HG03135 (cell line): ENCODE measurements around the gene MUC2.
A peak's percentile ranks its signal among the peaks of the same experiment; 100 is the strongest.

ENCODE experiments used
- ATAC-seq: cut with Tn5 transposase; IDR thresholded peaks from one replicate; pipeline ENCODE4 v1.9.1; 2021; ENCODE audit warnings: mild to moderate bottlenecking, moderate library complexity; ENCODE audit not compliant: unreplicated experiment

MUC2 gene

DNA sequence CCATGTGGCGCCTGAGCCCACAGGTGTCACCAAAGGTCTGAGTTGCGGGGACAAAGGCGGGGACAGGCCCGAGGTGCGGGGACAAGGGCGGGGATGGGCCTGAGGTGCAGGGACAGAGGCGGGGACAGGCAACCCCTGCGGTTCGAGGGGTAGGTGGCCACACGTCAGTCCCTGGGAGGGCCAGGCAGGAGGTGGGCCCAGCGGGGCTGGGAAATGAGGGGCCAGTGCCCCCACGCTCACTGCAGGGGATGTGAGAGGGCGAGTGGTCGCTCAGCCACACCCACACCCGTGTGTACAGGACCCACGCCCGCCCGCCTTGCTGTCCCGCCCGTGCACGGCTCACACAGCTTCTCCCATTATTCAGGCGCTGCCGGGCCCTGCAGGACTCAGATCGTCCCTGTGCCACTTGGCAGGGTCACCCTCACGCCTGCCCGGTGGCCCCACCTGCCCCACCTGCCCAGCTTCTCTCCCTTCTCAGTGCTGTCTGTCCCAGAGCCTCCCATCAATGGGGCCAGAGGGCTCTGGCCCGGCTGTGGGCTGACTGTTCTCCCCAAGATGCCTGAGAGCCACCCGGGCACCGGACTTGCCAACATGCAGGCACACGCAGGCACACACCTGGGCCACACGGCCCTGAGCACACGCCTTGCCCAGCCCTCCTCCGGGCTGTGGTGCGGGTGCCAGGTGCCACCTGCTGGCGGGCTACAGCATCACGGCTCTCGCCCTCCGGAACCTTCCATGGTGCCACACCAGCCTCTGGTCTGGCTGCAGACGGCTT, 23.9 kb upstream of the MUC2 start:
- peak; percentile 54 for ATAC-seq

DNA sequence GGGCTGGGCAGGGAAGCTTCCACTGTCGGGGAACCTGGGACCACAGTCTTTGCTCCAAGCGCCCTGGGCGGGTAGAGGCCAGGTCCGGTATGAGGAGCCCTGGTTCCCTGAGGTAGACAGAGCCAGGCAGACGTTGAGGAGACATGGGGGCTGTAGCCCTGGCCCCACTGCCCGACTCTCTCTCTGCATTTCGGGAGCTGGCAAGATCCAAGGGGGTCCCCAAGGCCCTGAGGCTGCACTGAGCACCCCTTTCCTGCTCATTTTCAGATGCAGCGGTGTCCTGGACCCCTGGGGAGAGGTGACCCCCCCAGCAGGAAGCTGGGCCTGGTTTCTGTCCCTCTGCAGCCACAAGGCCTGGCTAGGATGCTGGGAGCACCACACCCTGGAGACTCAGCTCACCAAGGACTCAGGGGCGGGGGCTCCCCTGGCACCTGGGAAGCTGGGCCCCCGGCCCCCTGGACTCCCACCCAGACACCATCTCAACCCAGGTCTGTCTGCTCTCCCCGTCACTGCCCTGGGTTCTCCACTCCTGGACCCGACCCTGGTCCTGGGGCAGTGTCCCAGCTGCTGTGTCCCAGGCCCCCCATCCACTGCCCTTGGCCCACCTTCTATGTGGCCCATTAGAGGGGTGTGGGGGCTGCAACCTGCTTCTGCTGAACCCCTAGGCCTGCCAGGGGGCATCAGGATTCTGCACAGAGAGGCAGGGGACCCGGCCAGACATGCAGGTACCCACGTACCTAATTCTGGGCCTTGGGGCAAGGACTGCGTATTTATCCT, 23.1 kb upstream of the MUC2 start:
- ATAC-seq, result no peak

DNA sequence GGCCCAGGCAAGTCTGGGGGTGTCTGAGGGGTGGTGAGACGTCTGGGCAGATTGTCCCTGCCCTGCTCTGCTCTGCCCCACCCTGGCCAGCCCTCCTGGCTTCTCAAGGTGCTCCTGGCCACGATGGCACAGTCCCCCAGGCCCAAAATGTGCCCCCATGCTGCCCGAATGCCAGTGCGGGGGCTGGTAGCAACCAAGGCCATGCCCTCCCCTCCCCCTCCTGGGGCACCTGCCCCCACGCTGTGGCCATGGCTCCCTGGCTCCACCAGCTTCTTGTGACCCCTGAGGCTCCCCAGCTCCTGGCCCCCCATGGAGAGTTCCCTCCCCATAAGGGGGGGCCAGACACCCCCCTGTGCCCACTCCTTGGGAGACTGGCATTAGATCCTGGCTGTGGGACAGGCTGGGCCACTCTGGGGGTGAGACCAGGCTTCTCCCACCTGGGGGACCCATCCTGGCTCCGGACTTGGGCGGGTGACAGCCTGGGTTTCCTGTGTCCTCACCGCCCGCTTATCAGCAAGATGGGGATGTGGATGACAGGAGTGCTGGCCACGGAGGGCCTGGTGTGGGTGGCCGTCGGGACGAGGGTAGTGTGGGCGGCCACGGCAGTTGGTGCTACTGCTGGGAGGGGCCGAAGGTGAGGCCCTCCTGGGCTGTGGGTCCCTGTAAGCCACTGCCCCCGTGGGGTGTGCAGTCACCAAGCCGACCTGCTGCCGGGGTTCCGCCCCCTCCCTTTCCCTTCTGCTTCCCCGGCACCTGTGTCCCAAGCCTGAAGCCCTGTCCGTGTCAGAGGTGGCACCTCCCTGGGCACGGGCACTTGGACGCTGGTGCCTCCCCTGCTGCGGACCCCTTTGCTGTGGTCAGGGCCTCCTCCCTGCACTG, 22.3 kb upstream of the MUC2 start:
- ATAC-seq, result no peak

DNA sequence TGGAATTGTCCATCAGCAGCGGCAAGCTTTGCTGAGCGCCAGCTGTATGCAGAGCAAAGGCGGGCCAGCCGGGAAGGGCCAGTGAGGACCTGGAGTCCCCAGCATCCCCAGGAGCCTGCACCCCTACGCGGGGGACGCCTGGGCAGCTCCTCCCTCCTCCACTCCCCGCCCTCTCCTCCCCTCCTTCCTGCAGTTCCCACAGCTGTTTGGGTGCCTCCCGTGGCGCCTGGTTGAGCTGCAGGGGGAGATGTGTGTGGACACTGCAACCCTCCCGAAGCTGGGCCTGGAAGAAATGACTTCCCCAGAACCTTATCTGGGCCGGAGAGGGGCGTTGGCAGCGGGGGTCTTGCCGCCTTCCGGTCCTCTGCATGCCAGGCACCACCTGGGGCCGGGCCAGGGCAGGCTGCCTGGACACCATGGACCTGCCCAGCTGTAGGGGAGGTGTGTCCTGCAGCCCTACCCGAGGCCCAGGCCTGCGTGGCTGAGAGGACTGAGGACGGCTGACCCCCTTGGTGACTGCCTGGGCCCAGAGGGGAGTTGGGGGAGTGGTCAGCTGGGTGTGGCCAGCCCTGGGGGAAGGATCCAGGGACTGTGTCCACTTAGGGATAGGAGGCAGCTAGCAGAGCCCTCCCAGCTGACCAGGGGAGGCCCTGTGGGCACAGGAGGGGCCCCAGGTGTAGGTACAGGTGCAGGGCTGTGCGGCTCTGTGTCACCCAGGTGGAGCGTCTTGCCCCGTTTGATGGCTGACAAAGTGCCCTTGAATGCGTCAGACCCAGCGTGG, 21.4 kb upstream of the MUC2 start:
- no peak for ATAC-seq

DNA sequence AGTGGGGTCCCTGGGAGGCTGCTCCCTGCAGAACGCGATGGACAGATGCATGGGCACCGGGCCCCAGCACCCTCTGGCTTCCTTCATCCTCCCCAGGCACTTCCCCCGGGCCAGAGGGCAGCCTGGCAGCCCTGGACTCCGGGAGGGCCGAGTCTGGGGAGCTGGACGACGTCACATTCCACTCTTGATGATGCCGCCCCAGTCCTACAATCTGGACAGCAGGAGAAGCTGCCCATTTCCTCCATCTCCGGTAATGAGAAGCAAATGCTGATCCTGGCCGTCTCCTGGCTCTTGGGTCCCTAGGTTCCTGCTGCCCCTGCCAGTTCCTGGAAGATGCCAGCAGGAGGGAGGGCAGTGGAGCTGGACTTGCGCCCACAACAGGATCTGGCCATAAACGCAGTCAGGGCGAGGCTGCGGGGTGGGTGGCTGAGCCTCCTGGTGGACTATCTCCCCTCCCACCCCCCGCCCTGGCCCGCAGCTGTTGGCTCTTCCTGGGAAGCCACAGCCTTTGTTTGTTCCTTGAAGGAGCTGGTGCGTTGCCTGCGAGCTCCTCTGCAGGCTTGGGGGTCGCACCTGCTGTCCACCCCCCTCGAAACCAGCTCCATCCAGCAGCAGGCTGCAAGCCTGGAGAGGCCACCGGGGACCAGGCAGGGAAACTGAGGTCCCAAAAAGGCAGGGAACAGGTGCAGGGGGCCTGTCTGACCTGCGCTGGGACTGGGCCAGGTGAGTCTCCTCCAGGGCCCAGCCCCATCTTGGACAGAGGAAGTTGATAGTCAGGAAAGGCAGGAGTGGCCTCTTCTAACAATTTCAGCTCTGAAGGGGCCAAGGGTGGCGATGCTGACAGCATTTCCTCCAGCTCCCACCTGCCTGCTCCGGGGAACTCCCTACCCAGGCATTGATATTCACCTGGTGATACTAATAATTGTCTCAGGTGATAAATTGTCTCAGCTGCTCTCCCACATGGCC, 20.2 kb upstream of the MUC2 start:
- no peak for ATAC-seq

DNA sequence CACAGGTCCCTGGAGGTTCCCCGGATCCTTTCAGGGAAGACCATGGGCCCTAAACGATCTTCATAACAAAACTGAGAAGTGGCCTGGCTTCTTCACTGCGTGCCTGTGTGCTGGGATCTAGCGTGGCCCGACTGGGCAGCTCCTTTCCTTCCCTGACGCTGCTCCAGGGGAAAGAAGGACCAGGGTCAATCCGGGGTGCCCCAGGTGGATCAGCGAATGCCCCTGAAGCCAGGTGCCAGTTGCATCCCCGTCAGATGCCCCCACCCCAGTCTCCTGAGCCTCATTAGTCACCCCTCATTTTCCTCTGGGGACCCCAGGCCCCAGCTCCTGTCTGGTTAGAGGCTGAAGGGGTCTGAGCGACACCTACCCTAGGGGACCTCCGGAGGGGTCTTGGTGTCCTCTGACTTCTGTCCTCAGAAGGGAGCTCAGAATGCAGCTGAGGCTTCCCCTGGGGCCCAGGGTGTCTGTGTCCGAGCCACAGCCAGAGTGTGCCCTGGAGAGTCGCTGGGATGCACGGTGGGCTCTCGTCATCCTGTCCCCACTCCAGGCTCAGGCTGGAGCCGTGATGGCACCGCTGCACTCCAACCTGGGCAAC, 19.5 kb upstream of the MUC2 start:
- no peak for ATAC-seq

DNA sequence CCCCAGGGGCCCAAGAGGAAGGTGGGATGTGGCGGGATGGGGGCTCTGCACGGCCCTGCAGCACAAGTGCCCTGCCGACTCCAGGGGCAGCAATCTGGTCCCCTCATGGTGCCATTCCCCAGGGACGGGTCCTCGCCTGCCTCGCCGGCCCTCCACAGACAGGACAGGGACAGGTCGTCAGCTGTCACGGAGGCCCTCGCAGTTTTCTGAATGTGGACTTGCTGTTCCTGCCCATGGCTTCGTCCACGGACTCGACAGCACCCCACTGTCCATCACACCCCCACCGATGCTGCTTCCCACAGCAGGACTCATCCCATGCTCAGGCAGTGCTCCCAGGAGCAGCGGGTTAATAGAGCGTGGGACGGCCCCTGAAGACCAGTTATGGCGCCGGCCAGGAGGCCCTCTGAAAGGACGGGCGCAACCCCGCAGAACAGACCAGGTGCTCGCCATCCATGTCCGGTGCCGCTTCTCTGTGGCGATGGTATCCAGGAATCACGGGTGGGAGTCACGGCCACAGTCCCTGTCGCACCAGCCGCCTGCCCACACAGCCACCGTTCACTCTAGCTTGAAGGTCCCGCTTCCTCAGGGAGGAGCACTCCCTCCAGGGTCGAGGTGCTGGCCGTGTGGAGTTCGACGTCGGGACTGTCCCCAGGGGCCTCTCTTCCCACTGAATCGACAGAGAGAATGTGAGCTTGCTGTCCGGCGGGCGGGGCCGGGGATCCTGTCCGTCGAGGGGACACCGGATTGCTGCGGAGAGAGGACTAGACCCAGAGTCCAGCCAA, 18.5 kb upstream of the MUC2 start:
- ATAC-seq, result no peak

DNA sequence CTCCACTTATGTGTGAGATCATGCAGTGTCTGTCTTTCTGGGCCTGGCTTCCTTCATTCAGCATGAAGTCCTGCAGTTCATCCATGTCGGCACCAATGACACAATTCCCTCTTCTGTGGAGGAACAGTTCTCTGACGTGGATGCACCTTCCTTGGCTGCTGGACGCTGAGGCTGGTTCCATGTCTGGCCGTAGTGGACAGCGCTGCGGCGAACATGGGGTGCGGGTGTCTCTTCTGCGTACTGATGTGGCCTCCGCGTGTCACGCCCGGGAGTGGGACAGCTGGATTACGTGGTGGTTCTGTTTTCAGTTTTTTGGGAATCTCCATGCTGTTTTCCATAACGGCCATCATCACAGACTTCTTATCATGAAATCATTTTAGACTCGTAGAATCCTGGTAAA, 16.9 kb upstream of the MUC2 start:
- ATAC-seq, result no peak

DNA sequence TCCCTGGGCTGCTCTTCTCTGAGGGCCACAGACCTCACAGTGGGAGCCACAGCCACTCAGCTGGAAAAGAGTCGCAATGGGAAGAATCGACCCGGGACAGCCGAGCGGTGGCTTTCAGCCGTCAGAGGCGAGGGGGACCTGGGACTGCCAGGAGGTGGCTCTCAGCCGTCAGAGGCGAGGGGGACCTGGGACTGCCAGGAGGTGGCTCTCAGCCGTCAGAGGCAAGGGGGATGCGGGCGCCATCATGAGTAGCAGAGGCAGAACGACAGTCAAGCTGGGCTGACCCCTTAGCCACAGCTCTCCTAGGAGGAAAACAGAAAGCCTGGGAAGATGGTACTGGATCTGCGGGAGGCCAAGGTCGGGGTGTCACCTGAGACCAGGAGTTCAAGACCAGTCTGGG, 14.9 kb upstream of the MUC2 start:
- no peak for ATAC-seq

DNA sequence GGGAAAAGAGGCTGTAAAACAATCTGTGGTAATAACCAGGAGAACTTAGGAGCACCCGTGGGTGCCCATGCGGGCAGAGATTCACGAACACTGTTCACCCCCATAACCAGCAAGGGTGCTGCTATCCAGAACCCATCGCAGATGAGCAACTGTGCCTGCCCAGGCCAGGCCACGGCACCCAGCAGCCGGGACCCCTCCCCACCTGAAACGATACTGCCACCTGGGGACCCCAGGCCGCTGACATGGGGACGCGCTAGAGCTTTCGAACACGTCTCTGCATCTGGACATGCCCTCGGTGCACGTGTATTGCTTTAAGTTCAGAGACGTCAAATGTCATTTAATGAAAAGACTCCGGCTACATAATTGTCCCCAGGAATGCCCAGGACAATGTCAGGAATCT, 14.3 kb upstream of the MUC2 start:
- no peak for ATAC-seq

DNA sequence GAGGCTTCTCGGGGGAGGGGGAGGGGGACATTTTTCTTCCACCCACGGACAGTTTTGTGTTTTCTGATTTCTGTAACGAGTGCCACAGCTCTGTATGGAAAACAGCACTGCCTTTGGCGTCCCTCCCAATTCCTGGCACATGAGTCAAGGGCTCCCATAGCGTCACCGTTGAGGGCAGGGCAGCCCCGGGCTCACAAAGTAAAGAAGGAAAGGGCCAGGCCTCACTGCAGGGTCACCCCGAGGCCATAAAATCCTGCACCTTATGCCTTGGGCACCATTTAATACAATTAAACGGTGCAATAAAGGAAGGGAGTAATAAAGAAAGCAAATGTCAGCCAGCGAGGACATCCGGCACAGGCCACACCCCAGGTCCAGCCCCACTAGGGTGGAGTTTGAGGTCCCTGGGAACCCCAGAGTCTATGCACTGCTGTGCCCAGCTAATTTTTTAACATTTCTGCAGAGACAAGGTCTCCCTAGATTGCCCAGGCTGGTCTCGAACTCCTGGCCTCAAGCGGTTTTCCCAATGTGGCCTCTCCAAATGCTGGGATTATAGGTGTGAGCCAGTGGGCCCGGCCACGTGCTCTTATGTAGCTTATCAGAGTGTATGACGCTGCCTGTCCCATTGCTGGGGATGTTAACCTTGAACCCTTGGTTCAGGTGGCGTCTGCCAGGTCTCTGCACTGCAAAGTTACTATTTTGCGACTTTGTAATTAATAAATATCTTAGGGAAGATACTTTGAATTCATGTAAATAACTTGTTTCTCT, 13.6 kb upstream of the MUC2 start:
- ATAC-seq, result no peak

DNA sequence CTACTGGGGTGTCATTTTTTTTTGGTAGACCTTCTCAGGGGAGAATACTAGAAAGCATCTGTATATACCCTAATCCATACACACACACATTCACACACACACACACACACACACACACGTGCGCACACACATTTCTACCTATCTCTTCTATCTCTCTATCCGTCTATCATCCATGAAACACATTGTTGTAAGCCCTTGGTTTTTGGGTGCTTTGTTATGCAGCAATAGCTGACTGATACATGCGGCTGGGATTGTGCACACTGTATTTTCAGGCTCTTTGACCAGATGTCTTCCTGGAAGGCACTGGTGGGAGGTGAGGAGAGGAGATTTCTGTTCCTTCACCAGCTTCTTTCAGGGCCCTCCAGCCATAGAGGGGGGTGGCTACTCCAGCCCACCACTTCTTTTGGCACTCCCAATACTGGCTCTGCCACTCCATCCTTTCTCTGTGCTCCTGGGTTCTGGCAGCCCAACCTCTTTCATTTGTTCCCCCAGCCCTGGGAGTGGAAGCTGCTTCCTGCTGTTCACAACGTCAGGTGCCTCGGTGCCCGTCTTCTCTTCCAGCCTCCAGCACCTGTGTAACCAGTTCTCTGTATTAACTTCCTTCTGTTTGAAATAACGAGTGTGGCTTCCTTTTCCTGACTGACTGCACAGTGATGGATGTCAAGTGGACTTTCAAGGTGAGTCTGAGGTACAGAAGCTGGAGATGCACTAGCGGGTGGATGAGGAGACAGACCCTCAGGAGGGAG, 12.4 kb upstream of the MUC2 start:
- no peak for ATAC-seq

DNA sequence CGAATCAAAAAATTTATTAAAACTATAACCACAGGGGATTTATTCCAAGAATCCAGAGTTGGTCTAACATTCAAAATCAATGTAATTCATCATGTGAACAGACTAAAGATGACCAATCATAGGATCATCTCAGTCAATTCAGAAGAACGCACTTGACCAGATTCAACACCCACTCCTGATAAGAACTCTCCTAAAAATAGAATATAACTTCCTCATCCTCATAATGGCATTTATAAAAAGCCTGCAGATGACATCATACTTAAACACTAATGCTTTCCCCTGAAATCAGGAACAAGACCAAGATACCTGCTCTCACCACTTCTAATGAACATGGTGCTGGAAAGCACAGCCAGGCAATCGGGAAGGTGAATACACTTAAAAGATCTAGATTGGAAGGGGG, 10.5 kb upstream of the MUC2 start:
- no peak for ATAC-seq

DNA sequence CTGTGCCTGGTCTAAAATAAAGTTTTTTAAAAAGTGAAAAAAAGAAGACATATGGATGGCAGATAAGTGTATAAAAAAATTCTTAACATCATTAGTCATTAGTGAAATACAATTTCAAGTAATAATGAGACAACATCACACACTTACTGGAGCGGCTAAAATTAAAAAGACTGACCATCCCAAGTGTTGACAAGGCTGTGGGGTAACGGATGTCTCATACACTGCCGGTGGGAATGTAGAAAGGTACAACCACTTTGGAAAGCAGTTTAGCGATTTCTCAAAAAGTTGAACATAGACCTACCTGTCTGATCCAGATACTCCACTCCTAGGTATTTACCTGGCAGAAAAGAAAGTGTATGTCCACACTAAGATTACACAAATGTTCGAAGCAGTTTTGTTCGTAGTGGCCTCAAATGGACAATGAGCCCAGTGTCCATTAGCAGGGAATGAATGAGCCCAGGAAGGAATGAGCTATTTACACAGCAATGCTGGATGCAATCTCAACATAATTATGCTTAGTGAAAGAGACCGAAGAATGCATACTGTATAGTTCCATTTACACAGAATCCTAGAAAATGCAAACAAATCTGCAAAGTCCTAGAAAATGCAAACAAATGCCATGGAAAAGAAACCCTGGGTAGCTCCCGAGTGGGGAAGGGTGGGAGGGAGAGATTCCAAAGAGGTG, 6.7 kb upstream of the MUC2 start:
- ATAC-seq, result no peak

DNA sequence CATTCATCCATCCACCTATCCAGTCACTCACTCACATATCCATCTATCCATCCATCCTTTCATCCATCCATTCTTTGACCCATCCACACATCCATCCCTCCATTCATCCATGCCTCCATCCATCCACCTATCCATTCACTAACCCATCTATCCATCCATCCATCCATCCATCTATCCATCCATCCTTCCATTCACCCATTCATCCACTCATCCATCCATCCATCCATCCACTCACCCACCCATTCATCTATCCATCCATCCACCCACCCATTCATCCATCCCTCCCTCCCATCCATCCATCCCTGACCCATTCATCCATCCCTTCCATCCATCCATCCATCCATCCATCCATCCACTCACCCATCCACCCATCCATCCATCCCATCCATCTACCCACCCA, 4.9 kb upstream of the MUC2 start:
- no peak for ATAC-seq
